GM19467 (cell line): Measurements from ENCODE around the gene ZNF746.

ENCODE experiments used
- ATAC-seq: cut with Tn5 transposase; IDR thresholded peaks from one replicate; pipeline ENCODE4 v1.9.1; 2021; ENCODE audit warnings: mild to moderate bottlenecking, moderate library complexity; ENCODE audit not compliant: unreplicated experiment

Gene ZNF746

DNA sequence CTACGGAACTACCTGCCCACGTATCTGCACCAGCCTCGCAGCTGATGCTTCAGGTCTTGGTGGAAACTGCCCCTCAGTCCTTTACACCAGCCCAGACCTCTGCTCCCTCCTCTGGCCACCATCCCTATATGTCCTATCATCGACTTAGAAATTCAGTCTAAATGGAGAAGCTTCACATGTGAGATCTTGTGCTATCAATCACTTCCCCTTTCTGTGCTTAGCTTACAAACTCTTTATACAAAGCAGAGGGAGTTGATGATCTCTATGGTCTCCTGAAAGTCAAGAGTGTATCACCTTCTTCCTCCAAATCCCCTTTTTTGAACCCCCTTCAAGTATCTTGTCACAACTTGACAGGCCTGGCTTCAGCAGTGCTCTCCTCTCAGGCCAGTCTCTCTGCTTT is 67.4 kb downstream of the ZNF746 start:
- ATAC-seq: no peak

DNA sequence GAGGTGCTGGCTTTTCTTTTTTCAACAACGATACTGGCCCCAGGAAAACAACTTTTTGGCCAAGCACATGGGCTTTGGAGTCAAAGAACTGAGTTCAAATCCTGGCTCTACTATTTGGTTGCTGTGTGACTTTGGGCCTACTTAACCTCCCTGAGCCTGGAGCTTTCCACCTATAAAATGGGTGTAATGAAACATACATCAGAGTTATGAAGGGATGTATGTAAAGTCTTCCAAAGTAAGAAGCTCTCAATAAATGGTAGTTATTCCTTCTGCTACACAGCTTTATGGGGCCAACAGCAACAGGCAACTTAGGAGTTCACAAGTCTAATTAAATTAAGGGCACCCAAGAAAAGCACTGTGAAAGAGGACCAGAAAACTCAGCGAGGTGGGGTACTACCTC is 69.7 kb downstream of the ZNF746 start:
- no peak for ATAC-seq

DNA sequence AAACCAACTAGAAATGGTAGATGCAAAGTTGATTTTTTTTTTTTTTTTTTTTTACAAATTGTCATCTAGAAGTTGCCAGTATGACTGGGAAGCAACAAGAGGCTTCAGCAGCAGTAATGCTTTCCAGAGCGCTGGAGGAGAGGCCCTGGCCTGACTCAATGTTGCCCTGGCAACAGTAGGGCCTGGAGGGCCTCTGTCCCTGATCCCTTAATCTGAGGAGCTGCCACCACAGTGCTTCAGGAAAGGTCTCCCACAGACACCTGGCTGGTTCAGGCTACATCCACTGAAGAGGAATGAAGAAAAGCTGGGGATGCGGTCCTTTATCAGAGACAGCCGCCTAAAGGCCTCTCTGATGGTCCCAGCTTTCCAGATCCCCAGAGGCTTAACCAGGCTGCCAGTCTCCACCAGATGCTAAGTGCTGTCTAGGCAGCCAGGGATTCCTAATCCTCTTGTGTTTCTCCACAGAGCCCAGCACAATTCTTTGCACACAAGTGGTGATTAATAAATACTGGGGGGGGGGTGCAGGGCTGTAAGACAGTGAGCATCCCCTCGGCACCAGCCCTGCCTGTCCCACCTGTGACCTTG is 70.4 kb downstream of the ZNF746 start:
- no peak for ATAC-seq

DNA sequence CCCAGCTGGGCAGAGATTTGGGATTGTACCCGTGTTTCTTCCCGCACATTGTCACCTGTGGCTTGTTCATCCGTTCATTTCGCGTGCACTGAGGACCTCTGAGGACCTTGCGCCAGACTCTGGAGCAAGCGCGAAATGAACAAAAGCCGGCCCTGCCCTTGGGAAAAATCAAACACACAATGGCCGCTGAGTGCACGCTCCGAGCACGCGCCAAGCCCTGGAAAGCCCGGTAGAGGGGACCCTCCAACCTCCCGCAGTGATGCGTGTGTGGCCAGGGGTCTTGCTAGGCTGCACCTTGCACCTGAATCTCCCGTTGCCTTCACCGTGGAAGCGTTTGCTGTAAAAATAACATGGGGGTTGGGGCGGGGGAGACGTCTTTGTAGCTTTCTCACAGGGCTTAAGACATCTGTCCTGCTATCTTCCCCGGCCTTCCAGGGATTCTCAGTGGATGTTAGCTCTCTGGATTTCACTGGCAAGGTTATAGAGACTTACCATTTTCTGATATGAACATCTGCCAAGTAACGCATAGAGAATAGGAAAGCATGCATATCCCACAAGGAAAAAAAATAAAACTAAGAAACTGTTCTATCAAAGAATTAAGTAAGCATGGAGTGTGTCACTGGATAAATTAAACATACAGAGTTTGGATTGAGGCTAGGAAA is 74.0 kb downstream of the ZNF746 start:
- no peak for ATAC-seq

DNA sequence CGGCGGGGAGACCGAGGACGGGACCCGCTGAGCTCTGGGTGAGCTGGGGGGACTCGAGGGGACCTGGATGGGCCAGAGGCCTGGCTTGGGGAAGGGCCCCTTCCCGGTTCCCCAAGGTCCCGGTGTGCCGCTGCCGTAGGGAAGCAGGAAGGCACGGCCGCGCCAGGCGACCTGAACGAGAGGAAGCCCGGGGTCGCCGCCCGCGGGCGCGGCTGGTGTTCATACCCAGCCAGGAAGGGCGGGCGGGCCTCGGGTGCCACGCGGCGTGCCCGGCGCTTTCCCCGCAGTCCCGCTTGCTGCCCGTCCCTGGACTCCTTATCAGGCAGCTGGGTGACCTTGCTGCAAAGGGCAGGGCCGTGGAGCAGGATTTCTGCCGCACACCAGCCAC is 74.7 kb downstream of the ZNF746 start:
- ATAC-seq: peak; percentile 16
